GM12875 (cell line): Measurements from ENCODE around the gene PHF21B.
"Not testable (repeated sequence)": the region's sequence is repeated elsewhere in the genome, so short reads cannot be mapped to it uniquely, and the experiment has no call there.

Experiments
- H3K4me3 ChIP-seq: one replicate; pipeline ENCODE4 v1.5.1; 2011; ENCODE audit warnings: low read depth, low read length, control low read depth
- CTCF ChIP-seq: IDR thresholded peaks from 2 replicates; pipeline ENCODE4 v1.5.1; 2011; ENCODE audit warnings: low read depth, mild to moderate bottlenecking, control low read depth, inconsistent platforms, low read length, moderate library complexity, borderline replicate concordance; ENCODE audit not compliant: insufficient read depth

PHF21B gene

GRCh38 chr22:44924710-44925109, 85.1 kb downstream of the PHF21B start:
- no peak overlapping the region for H3K4me3 ChIP-seq
- no peak for TF ChIP-seq CTCF

- H3K4me3 ChIP-seq: no peak overlapping the region
- TF ChIP-seq CTCF: no peak
These were observed 85.7 kb downstream of the PHF21B start for GRCh38 chr22:44924098-44924497.

- H3K4me3 ChIP-seq: not testable (repeated sequence)
These were observed 88.0 kb downstream of the PHF21B start for GRCh38 chr22:44921766-44922165.

- TF ChIP-seq CTCF: no peak
- H3K4me3 ChIP-seq: no peak overlapping the region
These were observed 89.6 kb downstream of the PHF21B start for GRCh38 chr22:44920183-44920582.

GRCh38 chr22:44919691-44920090, 90.1 kb downstream of the PHF21B start:
- H3K4me3 ChIP-seq: no peak overlapping the region
- TF ChIP-seq CTCF: no peak

- no peak overlapping the region for H3K4me3 ChIP-seq
- no peak for TF ChIP-seq CTCF
These were observed 90.8 kb downstream of the PHF21B start for GRCh38 chr22:44918925-44919392.

- no peak for TF ChIP-seq CTCF
- no peak overlapping the region for H3K4me3 ChIP-seq
These were observed 91.5 kb downstream of the PHF21B start for GRCh38 chr22:44918166-44918924.
